Activated naive CD4-positive, alpha-beta T cell treated with anti-CD3 and anti-CD28 coated beads for 36 hours (primary cell): ENCODE measurements around the gene LTN1. TPM values are rescaled to one million over a fixed set of nuclear protein-coding genes. Genes with fewer than 3 reads are reported as not detected.
"Not testable (repeated sequence)": the region's sequence is repeated elsewhere in the genome, so short reads cannot be mapped to it uniquely, and the experiment has no call there.

Experiments
- CTCF ChIA-PET: fragments of 350-600 bp; sonication (Branson Sonifier 250); formaldehyde crosslinking; loops from one replicate; lab custom pipeline; 2021; ENCODE audit warnings: antibody characterized with exemption; lab: Charles Lee
- DNase-seq: peaks from one replicate; pipeline ENCODE4 v3.0.0-alpha.2; 2020
- H3K27ac Mint-ChIP-seq: one replicate; pipeline ENCODE4 v1.8.0; 2021; ENCODE audit warnings: mild to moderate bottlenecking, mixed read lengths
- H3K27me3 Mint-ChIP-seq: one replicate; pipeline ENCODE4 v1.8.0; 2021; ENCODE audit warnings: low read depth, mixed read lengths
- H3K36me3 Mint-ChIP-seq: one replicate; pipeline ENCODE4 v1.8.0; 2021; ENCODE audit warnings: low read depth, mixed read lengths
- H3K4me1 Mint-ChIP-seq: one replicate; pipeline ENCODE4 v1.8.0; 2021; ENCODE audit warnings: low read depth, mixed read lengths
- H3K4me3 Mint-ChIP-seq: one replicate; pipeline ENCODE4 v1.8.0; 2021; ENCODE audit warnings: mild to moderate bottlenecking, moderate library complexity, mixed read lengths
- H3K9me3 Mint-ChIP-seq: one replicate; pipeline ENCODE4 v1.8.0; 2021; ENCODE audit warnings: mixed read lengths
- intact Hi-C: fragments of 100-400 bp; cut with micrococcal nuclease; formaldehyde crosslinking; loops from one replicate; pipeline ENCODE4 v1.15.1; 2023
- total RNA-seq, 2 experiments: library from RNA; stranded (reverse); gene quantifications; one replicate each; pipeline ENCODE4 v1.2.3, GENCODE V29; 2021

LTN1 gene
- total RNA-seq, 2 experiments from 2014 or later, result 18.5 to 21.2 TPM

DNA sequence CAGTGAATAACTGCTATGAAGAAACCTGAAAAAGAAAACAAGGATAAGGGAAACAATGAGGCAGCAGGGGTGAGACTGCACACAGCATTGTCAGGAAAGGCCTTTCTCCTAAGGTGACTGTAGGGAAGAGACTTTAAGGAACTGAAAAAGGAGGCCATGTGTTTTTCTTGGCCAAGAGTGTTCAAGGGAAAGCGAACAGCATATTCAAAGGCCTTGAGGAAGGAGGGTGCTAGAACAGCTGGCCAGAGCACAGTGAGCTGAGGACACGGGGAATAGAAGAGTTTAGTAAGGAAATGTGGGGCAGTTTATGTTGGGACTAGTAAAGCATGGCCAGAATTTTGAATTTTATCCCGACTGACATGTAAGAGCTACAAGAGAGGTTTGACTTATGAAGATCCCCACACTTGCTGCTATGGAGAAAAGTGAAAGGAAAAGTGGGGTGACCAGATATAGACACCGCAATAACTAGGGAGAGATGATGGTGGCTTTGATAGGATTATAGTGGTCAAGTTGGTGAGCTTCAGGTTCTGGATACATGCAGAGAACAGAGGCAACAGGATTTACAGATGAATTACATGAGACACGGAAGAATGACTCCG, 25.1 kb upstream of the LTN1 start:
- H3K27me3 Mint-ChIP-seq, result no peaks in the 10 kb centered on the region
- intact Hi-C loops, result no loop called here
- CTCF ChIA-PET, result interaction anchor here (1.5 kb wide), 1 partner anchor 25 kb away, joined by 4 read pairs; no protein-coding TSS in a partner anchor
- H3K36me3 Mint-ChIP-seq, result peaks cover 9% of the 10 kb centered on the region
- peak overlapping the region; percentile 70 for H3K27ac Mint-ChIP-seq
- H3K4me3 Mint-ChIP-seq, result peak overlapping the region; percentile 80
- no peak for DNase-seq
- peaks cover 23% of the 10 kb centered on the region for H3K4me1 Mint-ChIP-seq
- no peaks in the 10 kb centered on the region for H3K9me3 Mint-ChIP-seq

DNA sequence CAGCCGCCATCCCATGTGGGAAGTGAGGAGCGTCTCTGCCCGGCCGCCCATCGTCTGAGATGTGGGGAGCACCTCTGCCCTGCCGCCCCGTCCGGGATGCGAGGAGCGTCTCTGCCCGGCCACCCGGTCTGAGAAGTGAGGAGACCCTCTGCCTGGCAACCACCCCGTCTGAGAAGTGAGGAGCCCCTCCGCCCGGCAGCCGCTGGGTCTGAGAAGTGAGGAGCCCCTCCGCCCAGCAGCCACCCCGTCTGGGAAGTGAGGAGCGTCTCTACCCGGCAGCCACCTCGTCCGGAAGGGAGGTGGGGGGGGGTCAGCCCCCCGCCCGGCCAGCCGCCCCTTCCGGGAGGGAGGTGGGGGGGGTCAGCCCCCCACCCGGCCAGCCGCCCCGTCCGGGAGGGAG, 18.6 kb upstream of the LTN1 start:
- H3K27me3 Mint-ChIP-seq, H3K27ac Mint-ChIP-seq, H3K9me3 Mint-ChIP-seq, H3K4me1 Mint-ChIP-seq, intact Hi-C loops, H3K4me3 Mint-ChIP-seq, H3K36me3 Mint-ChIP-seq, DNase-seq, CTCF ChIA-PET: not testable (repeated sequence)

DNA sequence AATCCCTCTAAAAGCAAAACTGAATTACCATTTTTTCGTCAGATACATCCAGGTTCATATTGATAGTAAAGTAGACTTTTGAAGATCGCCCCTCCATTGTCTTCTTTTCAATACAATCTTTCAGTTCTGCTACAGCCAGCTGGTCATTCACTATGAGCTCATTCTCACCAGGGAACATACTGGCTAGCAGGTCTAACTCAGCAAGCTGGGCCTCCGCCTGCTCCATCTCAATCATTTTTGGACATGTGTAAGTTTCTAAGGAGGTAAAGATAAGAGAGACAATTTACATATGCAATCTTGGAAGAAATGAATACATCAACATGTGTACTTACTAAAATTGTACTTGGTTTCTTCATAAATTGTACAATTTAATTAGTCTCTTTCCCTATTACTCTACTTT, 15.7 kb upstream of the LTN1 start:
- no peak for DNase-seq
- Mint-ChIP-seq H3K9me3 (no peaks in the 10 kb centered on the region), H3K27me3 (no peaks in the 10 kb centered on the region), H3K27ac (no peak overlapping the region), H3K4me3 (no peak overlapping the region), H3K4me1 (peaks cover 6% of the 10 kb centered on the region), H3K36me3 (peaks cover 7% of the 10 kb centered on the region)
- CTCF ChIA-PET, result no interaction called here
- intact Hi-C loops, result no loop called here

DNA sequence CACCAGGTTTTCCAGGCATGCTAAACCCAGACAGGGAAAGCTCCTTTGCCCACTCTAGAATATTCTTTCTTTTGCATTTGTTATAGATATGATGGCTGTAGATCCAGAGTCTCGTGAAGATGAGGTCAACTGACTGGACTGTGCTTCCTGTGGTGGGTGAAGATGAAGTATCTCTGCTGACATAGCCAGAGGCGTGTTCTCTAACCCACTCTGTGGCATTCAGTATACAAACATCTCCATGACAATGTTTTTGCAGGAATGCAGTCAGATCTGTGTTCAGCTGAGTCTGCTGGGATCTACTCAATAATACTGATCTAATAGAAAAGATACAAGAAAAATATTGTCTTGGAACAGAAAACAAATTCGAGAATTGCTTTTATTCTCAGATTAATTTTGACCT, 15.1 kb upstream of the LTN1 start:
- intact Hi-C loops, result no loop called here
- CTCF ChIA-PET, result no interaction called here
- Mint-ChIP-seq H3K27ac (no peak overlapping the region), H3K9me3 (no peaks in the 10 kb centered on the region), H3K4me3 (no peak overlapping the region), H3K4me1 (peaks cover 6% of the 10 kb centered on the region), H3K36me3 (peaks cover 8% of the 10 kb centered on the region), H3K27me3 (no peaks in the 10 kb centered on the region)
- no peak for DNase-seq

DNA sequence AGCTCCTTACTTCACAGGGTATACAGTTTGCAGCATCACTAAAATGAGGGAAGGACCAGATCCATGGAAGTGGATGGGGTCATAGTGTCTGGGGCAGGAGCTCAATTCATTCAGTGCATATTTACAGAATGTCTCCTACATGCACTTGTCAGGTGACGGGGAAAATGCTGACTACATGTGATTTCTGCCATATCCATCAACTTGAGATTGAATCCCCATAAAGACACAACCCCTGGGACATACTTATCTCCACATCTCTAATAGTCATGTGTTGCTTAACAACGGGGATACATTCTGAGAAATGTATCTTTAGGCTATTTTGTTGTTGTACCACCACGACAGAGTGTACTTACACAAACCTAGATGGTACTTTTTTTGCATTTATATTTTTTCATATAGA, 14.5 kb upstream of the LTN1 start:
- intact Hi-C loops, result no loop called here
- no peak for DNase-seq
- no peak overlapping the region for H3K4me3 Mint-ChIP-seq
- H3K27ac Mint-ChIP-seq, result no peak overlapping the region
- H3K9me3 Mint-ChIP-seq, result no peaks in the 10 kb centered on the region
- H3K27me3 Mint-ChIP-seq, result no peaks in the 10 kb centered on the region
- peaks cover 6% of the 10 kb centered on the region for H3K4me1 Mint-ChIP-seq
- CTCF ChIA-PET, result no interaction called here
- H3K36me3 Mint-ChIP-seq, result peaks cover 9% of the 10 kb centered on the region

DNA sequence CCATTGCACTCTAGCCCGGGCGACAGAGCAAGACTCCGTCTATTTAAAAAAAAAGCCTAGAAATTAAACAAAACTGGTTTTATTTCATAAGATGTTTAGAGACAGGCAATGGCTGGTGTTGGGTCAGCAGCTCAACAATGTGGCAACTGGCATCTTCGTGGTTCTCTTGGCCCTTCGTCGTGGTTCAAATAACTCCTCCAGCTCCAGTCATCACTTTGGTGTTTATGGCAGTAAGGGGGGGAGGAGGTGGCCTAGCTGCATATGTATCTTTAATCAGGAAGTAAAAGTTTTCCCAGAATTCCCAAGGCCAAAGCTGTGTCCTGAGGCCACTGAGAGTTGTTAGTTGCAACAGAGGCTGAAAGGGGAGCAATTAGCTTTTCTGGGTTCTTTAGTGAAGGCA, 13.0 kb upstream of the LTN1 start:
- Mint-ChIP-seq H3K36me3 (peaks cover 9% of the 10 kb centered on the region), H3K27ac (no peak overlapping the region), H3K4me1 (peaks cover 6% of the 10 kb centered on the region), H3K27me3 (no peaks in the 10 kb centered on the region), H3K9me3 (no peaks in the 10 kb centered on the region), H3K4me3 (no peak overlapping the region)
- intact Hi-C loops, result no loop called here
- CTCF ChIA-PET, result no interaction called here
- no peak for DNase-seq

DNA sequence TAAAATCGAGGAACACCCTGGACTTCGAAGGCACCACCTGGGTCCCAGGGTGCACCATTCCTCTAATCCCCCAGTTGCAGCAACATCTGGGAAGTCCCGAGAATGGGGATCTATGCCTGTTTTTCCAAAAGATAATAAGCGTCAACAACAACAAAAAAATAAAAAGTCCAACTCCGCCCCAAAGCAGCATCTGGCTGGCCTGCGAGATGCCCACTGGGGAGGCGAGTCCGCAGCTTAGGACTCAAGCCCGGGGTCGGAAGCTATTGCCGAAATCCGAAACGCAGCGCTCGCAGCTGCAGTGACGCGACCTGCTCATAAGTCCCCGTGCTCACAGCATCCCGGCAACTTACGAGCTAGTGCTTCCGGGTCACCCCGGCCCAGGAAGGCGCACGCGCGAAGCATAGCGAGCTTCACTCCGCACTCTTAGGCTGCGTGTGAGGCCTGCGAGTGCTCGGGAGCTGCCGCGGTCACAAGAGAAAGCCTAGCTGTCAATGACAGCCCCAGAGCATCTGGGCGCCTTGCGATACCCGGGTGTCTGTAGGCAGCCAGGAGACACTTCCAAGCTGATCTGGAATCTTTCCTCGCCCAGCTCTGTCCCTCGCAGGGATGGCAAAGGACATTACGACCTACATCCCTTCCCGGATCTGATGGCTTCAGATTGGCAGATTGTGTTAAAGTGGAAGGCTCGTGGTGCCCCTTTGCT, 9.9 kb upstream of the LTN1 start:
- CTCF ChIA-PET, result interaction anchor here (0.7 to 1.2 kb wide), 3 partner anchors 17 to 74 kb away, joined by 3 to 8 read pairs (median 3); partner anchors contain the start of genes RWDD2B and USP16
- Mint-ChIP-seq H3K36me3 (peaks cover 8% of the 10 kb centered on the region), H3K4me3 (peak overlapping the region; percentile 89), H3K4me1 (peaks cover 6% of the 10 kb centered on the region), H3K27ac (peak overlapping the region; percentile 95), H3K9me3 (no peaks in the 10 kb centered on the region), H3K27me3 (no peaks in the 10 kb centered on the region)
- intact Hi-C loops, result loop anchor here (1.0 to 2.0 kb wide), 7 partner anchors 9 to 231 kb away; partner anchors contain the start of genes CCT8, RWDD2B and USP16
- peak; percentile 96 for DNase-seq

DNA sequence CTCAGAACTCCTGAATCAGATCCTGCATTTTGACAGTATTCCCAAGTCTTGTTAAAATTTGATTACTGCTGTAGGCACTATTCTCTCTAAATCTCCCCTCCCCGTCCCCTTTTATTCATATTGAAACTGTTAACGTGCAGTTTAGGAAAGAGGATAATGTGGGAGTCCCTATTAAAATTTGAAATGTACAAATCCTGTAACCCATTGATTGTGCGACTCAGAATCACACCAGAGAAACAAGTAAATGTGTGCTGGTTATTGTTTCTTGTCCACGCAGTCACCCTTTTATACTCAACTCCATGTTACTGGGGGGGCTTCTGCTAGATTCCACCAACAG, 584 bp upstream of the LTN1 start:
- H3K36me3 Mint-ChIP-seq, result peaks cover 9% of the 10 kb centered on the region
- H3K27me3 Mint-ChIP-seq, result no peaks in the 10 kb centered on the region
- H3K4me1 Mint-ChIP-seq, result peaks cover 48% of the 10 kb centered on the region
- no peak for DNase-seq
- intact Hi-C loops, result loop anchor here (1.0 to 5.0 kb wide), 8 partner anchors 9 to 456 kb away; partner anchors contain the start of genes BACH1, CCT8 and USP16
- CTCF ChIA-PET, result interaction anchor here (0.6 to 1.1 kb wide), 3 partner anchors 25 to 178 kb away, joined by 3 to 4 read pairs (median 3); no protein-coding TSS in a partner anchor
- H3K27ac Mint-ChIP-seq, result peak overlapping the region; percentile 97
- H3K4me3 Mint-ChIP-seq, result peak overlapping the region; percentile 99
- no peaks in the 10 kb centered on the region for H3K9me3 Mint-ChIP-seq

DNA sequence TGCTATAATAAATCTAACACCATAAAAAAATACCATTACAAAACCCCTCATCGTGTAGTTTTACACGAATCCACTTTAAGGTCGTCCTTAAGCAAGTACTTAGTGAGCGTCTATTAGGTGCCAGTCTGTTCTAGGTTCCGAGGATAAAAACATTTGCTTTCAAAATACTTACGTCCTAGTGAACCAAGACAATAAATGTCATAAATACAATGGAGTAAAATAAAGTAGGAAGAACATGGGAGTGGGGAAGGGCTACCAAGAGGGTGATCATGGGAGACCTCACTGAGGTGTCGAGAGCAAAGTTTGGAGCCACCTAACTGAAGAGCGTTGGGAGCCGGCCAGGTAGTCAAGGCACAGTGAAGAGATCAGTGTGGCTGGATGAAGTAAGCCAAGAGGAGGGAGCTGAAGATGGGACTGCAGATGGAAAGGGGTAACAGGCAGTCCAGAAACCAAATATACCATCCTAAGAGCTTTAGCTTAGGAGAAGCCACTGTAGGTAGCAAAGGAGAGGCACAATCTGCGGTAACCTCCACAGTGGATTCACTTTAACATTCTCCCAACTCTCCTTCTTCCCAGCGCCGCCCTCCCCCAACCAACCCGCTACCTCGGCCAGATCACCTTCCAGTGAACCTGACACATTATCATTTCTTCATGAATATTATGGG, 684 bp downstream of the LTN1 start:
- peaks cover 9% of the 10 kb centered on the region for H3K36me3 Mint-ChIP-seq
- H3K9me3 Mint-ChIP-seq, result no peaks in the 10 kb centered on the region
- peaks cover 55% of the 10 kb centered on the region for H3K4me1 Mint-ChIP-seq
- no peak for DNase-seq
- no peaks in the 10 kb centered on the region for H3K27me3 Mint-ChIP-seq
- peak overlapping the region; percentile 99 for H3K4me3 Mint-ChIP-seq
- intact Hi-C loops, result loop anchor here (5.0 kb wide), 1 partner anchor 240 kb away; no protein-coding TSS in a partner anchor
- peak overlapping the region; percentile 97 for H3K27ac Mint-ChIP-seq
- CTCF ChIA-PET, result no interaction called here

DNA sequence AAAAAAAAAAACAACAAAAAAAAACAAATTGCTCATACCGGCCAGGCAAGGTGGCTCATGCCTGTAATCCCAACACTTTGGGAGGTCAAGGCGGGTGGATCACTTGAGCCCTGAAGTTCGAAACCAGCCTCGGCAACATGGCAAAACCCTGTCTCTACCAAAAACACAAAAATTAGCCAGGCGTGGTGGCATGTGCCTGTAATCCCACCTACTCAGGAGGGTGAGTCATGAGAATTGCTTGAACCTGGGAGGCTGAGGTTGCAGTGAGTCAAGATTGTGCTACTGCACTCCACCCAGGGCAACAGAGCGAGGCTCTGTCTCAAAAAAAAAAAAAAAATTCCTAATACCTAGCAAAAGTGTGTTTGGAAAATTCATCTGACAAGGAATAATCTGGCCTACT, 4.5 kb downstream of the LTN1 start:
- peaks cover 48% of the 10 kb centered on the region for H3K4me1 Mint-ChIP-seq
- H3K4me3 Mint-ChIP-seq, H3K9me3 Mint-ChIP-seq, H3K27me3 Mint-ChIP-seq, CTCF ChIA-PET: not testable (repeated sequence)
- H3K36me3 Mint-ChIP-seq, result peaks cover 18% of the 10 kb centered on the region
- DNase-seq, result peak; percentile 35
- peak overlapping the region; percentile 69 for H3K27ac Mint-ChIP-seq
- intact Hi-C loops, result loop anchor here (2.0 kb wide), 1 partner anchor 15 kb away; no protein-coding TSS in a partner anchor

DNA sequence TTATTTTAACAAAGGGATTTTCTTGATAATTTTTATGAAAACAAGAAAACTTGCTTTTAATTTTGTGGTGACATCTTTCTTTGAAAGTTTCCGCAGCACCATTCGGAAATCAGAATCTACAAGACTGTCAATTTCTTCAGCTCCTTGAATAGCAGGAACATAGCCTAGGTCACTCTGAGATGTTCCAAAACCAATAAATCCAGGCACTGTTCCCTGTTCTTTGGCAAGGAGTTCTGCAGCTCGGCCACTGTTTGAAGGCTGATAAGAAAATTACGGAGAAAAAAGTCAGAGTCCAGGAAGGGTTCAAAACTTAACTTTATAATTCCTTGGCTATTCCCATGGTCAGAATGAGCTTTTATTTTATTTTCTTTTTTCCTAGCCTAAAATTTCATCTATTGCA, 6.0 kb downstream of the LTN1 start:
- intact Hi-C loops, result no loop called here
- Mint-ChIP-seq H3K36me3 (peaks cover 22% of the 10 kb centered on the region), H3K4me3 (no peak overlapping the region), H3K27ac (no peak overlapping the region), H3K4me1 (peaks cover 38% of the 10 kb centered on the region), H3K9me3 (no peaks in the 10 kb centered on the region), H3K27me3 (no peaks in the 10 kb centered on the region)
- no peak for DNase-seq
- CTCF ChIA-PET, result interaction anchor here (0.6 kb wide), 1 partner anchor 33 kb away, joined by 3 read pairs; no protein-coding TSS in a partner anchor

DNA sequence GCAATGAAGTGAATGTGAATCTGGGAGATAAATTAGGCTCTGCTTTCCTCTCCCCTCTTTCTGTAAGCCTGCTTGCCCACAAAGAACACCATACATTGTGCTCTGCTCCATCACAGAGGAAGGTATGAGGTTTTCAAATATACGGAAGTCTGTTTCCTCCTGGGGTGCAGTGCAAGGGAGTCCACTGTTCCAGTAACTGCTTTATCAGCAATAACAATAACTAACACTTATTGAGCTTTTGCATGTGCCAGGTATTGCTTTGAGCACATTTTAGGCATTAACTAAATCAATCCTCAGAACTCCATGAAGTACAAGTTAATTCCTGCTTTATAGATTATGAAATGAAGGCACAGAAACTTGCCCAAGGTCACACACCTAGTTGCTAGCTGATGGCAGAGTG, 10.0 kb downstream of the LTN1 start:
- intact Hi-C loops, result no loop called here
- Mint-ChIP-seq H3K4me3 (no peak overlapping the region), H3K36me3 (peaks cover 26% of the 10 kb centered on the region), H3K9me3 (no peaks in the 10 kb centered on the region), H3K27me3 (no peaks in the 10 kb centered on the region), H3K27ac (no peak overlapping the region), H3K4me1 (peaks cover 7% of the 10 kb centered on the region)
- no peak for DNase-seq
- CTCF ChIA-PET, result no interaction called here
